Measurements from ENCODE around the gene MT4.

Gene MT4

GRCh38 chr16:56616608-56617211 lies 51.8 kb downstream of the MT4 start:
- ATAC-seq (no peak), DNase-seq (no peak)
- H3K36me3 Mint-ChIP-seq (ENCODE audit: low read depth), result no peaks in the 10 kb centered on the region
- H3K9me3 Mint-ChIP-seq, result no peaks in the 10 kb centered on the region
- H3K27me3 Mint-ChIP-seq, result peaks cover 21% of the 10 kb centered on the region
- H3K27ac Mint-ChIP-seq, result no peak overlapping the region
- peak overlapping the region; percentile 63 for H3K4me3 Mint-ChIP-seq
- H3K4me1 Mint-ChIP-seq, result peaks cover 49% of the 10 kb centered on the region

- H3K36me3 Mint-ChIP-seq (ENCODE audit: low read depth), result no peaks in the 10 kb centered on the region
- H3K4me3 Mint-ChIP-seq, result peak overlapping the region; percentile 63
- H3K4me1 Mint-ChIP-seq, result peaks cover 43% of the 10 kb centered on the region
- DNase-seq (peak; percentile 51), ATAC-seq (peak; percentile 31)
- peaks cover 20% of the 10 kb centered on the region for H3K27me3 Mint-ChIP-seq
- no peak overlapping the region for H3K27ac Mint-ChIP-seq
- no peaks in the 10 kb centered on the region for H3K9me3 Mint-ChIP-seq
Observed at GRCh38 chr16:56617212-56618085, 52.6 kb downstream of the MT4 start.

GRCh38 chr16:56618138-56618537 lies 53.3 kb downstream of the MT4 start:
- Mint-ChIP-seq H3K27ac (no peak overlapping the region), H3K27me3 (peaks cover 19% of the 10 kb centered on the region), H3K36me3 (ENCODE audit: low read depth) (no peaks in the 10 kb centered on the region), H3K9me3 (no peaks in the 10 kb centered on the region), H3K4me3 (no peak overlapping the region), H3K4me1 (peaks cover 37% of the 10 kb centered on the region)
- DNase-seq (no peak), ATAC-seq (no peak)

All from activated naive CD8-positive, alpha-beta T cell treated with anti-CD3 and anti-CD28 coated beads, Interleukin-2, amount 50 U/mL, for 24 hours (primary cell).